G401.6 (cell line): ENCODE data around the gene NT5C3A.
"Not testable (repeated sequence)": the region's sequence is repeated elsewhere in the genome, so short reads cannot be mapped to it uniquely, and the experiment has no call there.

Experiments
- FAIRE-seq: peaks from 2 replicates; lab custom pipeline; 2012; peaks lifted over from hg19 to GRCh38; lab: Jason Lieb, UNC

The NT5C3A gene

DNA sequence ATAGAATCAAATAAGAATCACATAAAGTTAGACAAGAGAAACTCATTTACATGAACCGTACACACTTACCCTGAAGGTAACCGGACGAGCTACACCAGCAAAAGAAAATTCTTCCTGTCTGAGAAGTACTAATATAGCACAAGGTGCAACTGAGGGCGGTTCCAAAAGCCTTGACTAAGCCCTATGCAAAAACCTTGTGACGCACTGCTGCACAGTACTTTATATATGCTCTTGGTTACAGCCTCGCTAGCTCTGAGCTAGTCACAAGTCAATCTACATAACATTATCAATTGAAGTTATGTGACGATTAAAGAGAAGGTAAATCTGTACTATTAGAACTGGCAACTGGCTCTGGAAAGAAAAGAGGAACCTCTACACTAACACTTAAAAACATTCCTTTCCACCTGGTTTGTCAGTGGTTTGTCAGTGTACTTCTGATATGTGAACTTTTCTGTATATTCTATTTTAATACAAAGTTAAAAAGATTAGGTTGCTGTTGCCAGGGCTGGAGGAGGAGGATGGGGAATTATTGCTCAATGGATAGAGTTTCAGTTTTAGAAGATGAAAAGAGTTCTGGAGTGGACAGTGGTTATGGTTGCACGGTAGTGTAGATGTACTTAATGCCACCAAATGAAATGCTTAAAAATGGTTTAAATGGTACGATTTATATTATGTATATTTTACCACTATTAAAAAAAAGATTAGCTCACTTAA, 21.6 kb downstream of the NT5C3A start:
- FAIRE-seq: peak; percentile 8

DNA sequence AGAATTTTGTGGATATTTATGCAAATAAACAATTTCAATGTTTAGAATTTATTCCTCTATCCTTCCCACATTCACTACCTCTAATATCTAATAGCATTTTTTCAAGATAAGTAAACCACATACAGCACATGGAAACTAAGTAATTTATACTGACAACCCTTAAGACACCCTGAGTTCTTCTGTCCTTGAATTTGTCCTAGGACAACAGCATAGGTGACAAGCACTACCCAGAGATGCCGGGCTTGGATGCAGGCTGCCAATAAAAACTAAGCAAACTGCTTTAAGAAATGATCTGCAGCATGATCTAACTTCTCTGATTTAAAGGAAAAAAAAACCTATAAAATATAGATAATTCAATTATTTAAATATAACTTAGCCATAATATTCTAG, 22.7 kb downstream of the NT5C3A start:
- FAIRE-seq: peak; percentile 81

DNA sequence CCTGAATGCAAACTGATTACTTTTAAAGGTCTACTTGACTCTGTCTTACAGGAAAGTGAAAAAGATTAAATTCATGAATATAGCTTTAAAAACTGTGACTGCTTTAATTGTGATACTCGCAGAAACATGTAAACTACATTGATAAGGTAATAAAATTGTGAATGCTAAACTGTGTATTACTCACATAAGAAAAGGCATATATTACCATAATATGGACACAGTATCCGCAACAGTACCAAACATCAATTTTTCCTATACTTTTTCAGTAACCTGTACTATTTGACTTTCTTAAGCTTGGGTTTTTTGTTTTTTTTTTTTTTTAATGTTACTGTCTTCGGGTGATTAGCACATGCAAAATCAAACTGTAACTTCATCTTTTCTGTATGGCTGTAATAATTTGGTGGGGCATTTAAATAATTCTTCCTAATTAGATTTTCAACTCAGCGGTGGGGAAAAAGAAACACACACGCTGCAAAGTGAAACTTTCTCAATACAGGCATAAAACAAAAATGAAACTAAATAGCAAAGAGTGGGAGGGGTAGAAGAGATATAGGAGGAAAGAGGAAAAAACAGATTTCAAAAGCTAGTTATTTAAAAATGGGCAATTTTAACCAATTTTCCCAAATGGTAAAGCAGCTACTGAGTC, 23.2 kb downstream of the NT5C3A start:
- peak; percentile 50 for FAIRE-seq

DNA sequence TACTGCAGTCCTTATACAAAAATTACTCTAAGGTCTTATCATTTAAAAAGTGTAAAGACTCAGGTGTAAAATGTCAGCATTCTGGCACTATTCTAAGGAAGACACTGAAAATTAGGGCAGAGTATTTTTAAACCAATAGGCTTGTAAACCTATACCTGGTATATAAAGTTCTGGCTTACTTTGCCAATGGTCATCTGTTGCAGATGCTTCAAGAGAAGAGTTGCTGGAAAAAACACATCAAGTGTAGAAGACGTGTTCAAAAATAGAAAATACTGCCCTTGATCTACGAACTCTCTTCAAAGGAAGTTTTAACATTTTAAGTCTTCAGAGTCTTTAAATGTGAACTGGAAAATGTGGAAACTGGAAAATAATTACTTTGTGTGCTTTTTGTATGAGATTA, 23.9 kb downstream of the NT5C3A start:
- FAIRE-seq: peak; percentile 17

DNA sequence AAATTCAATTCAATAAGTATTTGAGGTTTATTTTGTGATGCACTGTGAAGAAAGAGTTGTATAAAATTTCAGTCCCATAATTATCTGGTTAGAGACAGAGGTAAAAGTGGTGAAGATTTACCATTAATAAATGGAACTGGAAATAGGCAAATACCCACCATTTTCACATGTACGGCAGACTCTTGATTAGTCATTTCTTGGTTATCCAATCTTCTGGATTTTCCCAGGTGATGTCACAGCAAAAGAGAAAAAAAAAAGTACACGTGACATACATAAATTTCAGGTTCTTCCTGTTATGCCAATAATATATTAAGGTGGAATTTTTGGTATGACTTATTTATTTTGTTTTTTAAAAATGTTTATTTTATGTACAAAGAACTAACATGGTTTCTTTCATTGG, 26.8 kb downstream of the NT5C3A start:
- no peak for FAIRE-seq

DNA sequence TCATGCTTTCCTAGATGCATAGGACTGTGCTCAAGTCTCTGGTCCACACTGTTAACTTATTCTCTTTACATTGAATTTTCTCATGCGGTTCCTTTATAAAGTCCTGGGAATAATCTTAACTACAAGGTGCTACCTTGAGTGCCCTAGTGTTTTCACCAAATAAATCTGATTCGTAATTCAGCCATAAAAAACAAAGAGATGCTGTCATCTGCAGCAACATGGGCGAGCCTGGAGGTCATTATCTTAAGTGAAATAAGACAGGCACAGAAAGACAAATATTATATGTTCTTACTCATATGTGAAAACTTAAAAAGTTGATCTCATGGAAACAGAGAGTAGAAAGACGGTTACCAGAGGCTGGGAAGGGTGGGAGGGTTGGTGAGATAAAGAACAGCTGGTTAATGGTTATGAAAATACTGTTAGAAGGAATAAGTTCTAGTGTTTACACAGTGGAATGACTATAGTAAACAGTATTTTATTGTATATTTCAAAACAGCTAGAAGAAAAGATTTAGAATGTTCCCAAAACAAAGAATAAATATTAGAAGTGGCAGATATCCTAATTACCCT, 38.3 kb downstream of the NT5C3A start:
- no peak for FAIRE-seq

DNA sequence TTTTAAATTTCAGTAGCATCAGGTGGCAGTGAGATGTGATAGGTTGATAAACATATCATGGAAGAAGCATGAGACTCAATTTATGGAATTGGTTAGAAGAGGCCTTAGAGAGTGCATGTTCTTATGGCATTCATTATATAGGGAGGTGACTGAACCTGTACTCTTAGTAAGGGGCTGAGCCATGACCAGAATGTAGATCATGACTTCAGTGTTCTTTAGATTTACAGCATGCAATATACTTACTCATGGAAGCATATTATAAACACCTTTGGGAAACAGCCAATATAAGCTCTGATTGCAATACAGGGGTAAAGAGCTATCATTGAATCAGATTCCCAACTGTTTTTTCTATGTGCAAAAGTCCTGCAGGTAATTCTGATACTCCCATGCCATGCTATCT, 50.2 kb downstream of the NT5C3A start:
- FAIRE-seq: no peak

DNA sequence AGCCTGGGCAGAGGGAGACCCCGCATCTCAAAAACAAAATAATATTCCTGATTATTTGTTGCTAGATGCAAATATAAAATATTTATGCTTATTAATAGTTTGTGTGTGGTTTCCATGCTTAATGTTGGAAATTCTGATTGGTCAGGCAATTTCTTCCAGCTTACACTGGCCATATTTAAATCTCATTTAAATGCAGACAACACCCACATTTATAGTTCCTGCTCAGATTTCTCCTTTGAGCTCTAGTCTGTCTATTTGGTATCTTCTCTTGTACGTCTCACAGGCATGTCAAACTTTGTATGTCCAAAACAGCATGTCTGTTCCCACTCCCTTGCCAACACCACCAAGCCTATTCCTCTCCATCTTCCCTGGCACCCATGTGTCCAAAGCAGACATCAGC, 52.8 kb downstream of the NT5C3A start:
- no peak for FAIRE-seq

DNA sequence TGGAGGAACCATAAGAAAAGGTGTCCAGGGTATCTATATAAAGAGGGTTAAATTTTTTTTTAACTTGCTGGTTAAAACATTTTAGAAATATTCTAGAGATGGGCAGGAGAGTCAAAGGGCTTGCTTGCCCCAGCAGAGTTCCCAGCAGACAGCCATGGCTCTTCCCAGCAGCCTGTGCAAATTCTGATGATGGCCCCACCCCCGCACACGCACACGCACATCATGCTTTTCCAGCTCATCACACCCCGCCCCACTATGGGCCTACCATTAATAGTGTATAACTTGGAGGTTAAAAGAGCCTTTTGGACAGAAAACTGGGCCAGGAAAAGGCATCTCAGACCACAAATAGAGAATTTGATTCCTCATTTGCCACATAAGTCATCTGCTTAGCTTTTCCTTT, 56.9 kb downstream of the NT5C3A start:
- FAIRE-seq: not testable (repeated sequence)

DNA sequence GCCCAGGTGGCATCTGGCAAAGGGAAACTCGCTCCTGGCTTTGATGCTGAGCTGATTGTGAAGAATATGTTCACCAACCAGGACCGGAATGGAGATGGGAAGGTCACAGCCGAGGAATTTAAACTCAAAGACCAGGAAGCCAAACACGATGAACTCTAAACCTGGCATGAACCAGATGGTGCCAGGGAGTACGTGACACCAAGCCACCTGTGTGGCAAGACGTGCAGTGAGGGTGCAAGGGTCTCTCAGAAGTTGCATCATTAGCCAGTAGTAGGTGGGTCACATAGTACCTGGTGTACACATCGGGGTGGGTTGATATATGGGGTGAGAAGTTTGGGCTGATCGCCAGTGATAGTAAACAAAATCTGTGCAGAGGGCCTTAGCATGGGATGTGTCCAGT, 57.4 kb downstream of the NT5C3A start:
- FAIRE-seq: not testable (repeated sequence)

DNA sequence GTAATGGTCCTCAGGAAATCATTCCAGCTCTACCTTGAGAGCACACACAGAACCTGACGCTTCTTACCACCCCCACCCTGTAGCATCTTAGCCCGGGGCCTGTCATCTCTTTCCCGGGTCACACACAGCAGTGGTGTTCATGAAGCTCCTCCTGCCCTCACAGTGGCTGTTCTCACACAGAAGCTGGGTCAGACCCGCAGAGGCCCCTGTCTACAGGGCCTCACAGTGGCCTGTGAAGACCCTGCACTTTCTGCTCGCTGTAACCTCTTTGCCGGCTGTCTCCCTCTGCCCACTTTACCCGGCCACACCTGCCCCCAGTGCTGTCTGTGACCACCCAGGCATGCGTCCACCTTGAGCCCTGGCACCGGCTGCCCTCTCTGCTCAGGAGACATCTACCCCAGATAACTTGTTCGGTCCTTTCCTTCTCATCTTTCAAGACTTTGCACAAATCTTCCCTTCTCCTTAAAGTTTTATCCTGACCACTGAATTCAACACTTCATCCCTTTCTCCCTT, 58.4 kb downstream of the NT5C3A start:
- FAIRE-seq: not testable (repeated sequence)

DNA sequence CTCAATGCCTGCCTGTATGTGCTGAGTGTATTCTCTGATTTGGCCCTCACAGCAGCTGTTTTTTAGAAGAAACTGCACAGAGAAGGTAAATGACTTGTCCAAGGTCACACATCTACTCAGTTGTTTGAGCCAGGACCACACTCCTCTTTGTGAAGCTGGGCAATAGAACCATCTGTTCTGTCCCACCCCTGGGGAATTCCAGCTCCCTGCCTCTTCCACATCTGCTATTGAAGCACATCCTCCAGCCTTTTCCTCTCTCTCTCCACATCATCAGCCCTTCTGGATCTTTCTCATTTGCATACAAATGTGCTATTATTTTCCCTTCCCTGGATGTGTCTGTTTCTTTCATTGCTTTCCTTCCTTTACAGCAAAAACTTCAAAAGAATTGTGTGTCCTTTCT, 59.5 kb downstream of the NT5C3A start:
- not testable (repeated sequence) for FAIRE-seq

DNA sequence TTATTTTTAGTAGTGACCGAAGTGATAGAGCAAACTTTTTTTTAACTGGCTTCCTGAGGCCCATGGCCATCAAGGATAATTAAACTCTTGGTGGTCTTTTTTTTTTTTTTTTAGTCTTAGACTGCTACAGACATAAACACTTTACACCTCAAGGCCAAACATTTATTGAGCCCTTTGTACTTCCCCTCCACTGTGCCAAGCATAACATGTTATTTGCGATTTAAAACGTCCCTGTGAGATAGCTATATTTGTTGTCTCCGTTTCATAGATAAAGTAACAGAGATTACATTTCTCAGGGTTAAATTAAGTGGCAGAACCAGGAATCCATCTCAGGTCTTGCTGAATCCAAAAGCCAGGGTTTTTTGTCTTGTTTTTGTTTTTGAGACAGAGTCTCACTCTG, 63.2 kb downstream of the NT5C3A start:
- not testable (repeated sequence) for FAIRE-seq

DNA sequence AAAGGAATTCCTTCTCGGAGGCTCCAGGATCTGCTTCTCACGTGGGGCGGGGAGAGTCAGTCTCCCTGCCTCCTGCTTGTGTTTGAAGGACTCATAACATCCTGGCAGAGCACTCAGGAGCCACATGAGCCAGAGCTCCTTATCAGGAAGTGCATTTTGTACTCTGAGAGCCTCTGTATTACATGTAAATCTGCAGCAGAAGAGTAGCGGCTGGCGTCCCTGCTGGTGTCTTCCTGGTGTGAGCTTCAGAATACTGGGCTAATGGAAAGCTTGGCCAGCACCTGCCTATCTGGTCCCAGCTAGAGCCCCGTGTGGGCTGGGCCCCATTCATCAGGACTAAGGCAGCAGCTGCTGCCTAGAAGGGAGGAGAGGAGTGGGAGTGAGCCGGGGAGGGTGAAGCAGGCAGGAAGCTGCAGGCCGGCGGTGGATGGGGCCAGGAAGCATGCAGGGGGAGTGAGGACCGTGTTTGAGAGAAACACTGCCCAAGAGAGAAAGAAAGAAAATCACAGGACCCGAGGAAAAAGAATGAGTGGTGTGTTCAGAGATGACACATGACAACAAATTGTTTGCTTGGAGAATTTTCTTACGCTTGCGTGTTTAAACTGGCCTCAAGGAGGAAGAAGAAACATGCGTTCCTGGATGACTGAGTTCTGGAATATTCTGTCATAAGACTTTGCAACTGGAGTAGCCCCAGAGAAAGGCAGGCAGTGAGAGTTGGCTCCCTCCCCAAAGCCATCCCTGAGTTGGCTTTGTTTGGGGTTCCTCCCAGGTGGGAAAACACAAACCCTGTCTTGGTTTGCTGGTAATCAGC, 64.0 kb downstream of the NT5C3A start:
- not testable (repeated sequence) for FAIRE-seq

DNA sequence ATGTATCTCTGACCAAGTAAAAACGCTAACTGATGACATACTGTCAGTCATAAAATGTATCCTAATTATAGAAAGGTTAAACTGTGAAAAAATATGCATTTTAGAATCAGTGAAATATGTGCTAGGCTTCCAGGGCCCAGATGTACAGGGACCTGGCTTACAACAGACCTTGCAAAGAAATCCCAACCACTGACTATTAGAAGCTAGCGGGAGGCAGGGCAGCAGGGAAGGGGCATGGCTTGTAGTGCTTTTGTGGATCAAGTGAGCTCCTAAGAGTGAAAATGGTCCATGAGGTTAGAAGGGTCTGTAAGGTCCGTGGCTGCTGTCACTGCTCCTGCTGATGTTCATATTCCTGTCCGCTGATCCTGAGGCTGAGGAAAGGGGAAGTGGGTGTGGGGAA, 64.6 kb downstream of the NT5C3A start:
- FAIRE-seq: not testable (repeated sequence)

DNA sequence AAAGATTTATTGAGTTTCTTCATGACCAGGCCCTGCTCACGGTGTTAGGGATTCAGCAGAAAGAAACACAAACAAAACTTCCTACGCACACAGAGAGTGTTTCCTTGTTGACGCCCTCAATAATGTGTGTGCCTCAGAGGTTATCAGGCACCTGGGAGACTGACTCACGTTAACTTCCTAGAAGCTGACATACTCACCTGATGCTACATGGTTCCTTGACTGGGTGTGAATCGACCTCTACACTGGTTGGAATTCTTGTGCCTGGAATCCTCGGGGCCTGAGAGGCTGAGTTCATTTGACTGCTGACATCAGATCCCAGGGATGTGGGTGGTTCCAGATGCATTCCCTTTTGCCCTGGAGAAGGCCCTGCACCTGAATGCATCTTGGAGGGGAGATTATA, 69.8 kb downstream of the NT5C3A start:
- FAIRE-seq: not testable (repeated sequence)

DNA sequence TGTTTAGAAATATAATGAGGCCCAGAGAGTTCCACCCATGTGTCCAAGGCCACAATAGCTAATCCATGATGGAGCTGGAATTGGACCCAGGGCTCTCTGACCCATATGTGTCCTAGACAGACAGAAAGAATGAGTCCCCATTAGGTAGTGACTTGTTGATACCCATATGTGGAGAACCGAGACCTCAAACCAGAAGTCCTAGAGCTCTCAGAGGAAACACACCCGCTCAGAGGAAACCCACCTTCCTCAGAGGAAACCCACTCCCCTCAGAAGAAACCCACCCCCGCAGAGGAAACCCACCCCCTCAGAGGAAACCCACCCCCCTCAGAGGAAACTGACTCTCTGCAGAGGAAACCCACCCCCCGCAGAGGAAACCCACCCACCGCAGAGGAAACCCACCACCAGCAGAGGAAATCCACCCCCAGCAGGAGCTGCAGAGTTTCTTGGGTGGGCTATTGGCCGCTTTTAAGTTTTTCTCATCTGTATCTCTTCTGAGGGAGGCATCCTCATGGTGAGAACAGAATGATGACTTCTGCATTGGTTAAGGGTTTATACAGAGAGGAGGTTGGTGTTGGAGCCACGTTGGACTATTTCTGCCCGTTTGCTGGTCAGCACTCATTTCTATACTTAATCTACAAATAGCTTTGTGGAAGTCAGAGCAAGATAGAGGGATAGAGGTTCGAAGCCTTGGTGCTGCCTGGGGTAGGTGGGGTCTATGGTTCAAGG, 70.4 kb downstream of the NT5C3A start:
- not testable (repeated sequence) for FAIRE-seq

DNA sequence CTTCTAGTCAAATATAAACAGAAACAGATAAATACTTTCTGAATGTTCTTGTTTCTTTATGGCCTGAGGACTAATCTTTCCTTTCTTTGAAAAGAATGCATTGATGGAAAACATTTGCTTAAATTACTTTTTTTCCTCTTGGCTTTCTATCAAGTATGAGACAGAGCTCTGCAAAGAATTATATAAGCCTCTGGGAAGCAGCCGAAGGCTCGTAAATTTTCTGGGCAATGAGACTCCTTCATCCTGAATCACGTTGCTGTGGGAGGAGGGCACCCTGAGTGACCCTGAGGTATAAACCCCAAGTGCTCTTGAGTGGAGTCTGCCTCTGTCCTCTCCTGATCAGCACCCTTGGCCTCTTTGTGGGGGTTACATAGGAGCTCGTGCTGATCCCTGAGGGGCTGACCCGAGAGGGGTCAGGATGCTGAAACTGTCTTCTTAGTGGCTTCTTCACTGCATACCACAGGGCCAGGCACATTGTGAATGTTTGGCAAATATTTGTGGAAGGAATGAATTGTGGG, 71.4 kb downstream of the NT5C3A start:
- not testable (repeated sequence) for FAIRE-seq

DNA sequence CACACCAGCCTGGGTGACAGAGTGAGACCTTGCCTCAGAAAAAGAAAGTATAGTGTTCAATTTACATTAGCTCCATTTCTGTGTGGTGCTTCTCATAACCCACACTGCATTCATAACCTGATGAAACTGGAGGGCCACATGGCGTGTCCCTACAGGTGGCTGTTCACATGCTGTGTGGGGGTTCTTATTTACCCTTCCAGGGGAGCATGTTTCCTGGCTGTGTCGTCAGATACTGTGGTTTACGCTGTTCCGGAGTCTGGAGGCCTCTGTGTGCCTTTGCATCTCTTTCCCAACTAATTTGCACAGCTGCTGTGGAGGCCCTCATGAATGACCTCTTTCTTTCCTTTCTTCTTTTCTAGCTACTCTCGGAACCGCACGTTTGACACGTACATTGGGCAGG, 74.4 kb downstream of the NT5C3A start:
- not testable (repeated sequence) for FAIRE-seq

DNA sequence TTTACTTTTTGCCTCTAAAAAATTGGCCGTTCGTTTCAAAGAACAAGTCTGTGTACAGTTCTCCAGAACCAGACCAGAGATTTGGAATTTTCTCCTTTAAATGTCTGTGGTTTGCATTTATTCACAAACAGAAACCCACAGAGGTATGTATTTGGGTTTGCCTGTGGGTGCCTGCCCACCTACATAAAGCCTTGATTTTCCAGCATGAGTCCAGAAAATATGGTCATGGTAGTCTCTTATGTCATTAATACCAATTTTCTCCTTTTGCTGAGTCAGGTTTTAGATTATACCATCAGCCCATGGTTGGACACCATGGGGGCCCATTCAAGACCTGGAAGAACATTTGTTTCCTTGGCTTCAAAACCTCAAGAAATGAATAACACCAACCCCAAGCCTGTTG, 82.7 kb downstream of the NT5C3A start:
- not testable (repeated sequence) for FAIRE-seq

DNA sequence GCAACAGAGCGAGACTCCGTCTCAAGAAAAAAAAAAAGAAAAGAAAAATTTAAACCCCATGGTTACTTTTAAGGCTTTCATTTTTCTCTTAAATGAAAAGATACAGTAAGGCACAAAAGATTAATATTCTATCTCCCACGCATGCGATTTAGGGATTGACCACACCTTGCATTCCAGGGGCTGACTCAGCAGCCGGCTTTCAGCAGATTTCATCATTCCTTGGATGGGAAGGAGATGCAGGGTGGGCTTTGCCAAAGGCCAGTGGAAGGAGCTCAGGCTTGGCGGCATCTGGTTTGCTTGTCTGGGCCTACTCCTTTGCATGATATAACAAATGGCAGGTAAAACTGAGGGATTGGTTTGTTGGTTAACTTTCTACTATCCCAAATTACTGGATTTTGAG, 83.3 kb downstream of the NT5C3A start:
- FAIRE-seq: not testable (repeated sequence)

DNA sequence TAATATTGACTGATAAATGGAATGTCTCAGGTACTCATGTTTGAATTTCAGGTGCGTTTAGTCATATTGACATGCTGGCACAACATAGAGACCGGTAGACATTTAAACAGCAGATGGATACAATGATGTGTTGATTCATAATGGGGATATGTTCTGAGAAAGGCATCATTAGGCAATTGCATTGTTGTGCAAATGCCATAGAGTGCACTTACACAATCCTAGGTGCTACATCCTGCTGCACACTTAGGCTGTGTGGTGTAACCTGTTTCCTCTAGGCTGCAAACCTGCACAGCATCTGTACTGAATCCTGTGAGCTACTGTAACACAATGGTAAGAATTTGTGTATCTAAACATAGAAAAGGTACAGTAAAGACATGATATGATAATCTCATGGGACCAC, 85.4 kb downstream of the NT5C3A start:
- FAIRE-seq: not testable (repeated sequence)
